Islet of Langerhans (tissue), 1 donor: ENCODE measurements around the gene BHLHE41.

Source experiments
- FAIRE-seq: peaks from one replicate; lab custom pipeline; 2011; peaks lifted over from hg19 to GRCh38; lab: Jason Lieb, UNC

Gene BHLHE41

DNA sequence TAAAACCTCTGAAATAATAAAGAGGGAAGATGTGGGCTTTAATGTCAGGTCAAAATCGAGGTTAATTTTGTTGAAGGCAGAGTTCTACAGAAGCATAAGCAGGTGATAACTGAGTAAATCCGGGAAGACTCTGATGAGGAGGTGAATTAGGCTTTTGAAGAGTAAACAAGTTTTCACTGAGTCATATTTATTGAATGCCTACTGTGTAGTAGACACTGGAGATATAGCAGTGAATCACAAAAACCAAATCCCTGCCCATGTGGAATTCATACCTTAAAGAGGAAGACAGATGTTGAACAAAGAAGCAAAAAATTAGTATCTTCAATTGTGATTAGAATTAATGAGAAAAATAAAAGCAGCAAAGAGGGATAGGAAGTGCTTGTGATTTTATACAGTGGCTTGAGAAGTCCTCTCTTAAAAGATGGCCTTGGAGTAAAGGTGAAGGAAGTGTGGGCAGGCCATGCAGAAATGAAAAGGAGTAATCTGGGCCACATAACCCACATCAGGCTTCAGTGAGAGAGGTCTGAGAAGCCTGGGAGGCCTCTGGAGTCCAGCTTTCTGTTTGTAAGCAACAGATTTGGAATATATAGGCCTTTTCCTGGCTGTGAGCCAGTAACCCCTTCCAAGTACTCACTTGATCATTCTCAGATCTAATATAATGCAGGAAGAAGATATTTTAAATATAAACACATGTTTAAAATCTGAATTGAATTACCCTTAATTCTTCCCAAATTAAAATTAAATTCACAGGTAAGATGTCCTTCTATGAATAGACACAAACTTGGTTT, 46.7 kb downstream of the BHLHE41 start:
- FAIRE-seq, result no peak
